Activated T-helper 17 cell treated with anti-CD3 and anti-CD28 coated beads, Interleukin-2, amount 50 U/mL, for 72 hours (primary cell): ENCODE measurements around the gene ADGRE3. TPM values are rescaled to one million over a fixed set of nuclear protein-coding genes. Genes with fewer than 3 reads are reported as not detected.

Experiments
- ATAC-seq: fragments of 150-1000 bp; cut with Tn5 transposase; replicated peaks from 2 replicates; pipeline ENCODE4 v1.10.0; 2021; ENCODE audit warnings: mild to moderate bottlenecking, moderate library complexity
- H3K27ac Mint-ChIP-seq: one replicate; pipeline ENCODE4 v1.8.0; 2022; ENCODE audit warnings: mixed read lengths
- H3K27me3 Mint-ChIP-seq: one replicate; pipeline ENCODE4 v1.8.0; 2022; ENCODE audit warnings: mixed read lengths
- H3K36me3 Mint-ChIP-seq: one replicate; pipeline ENCODE4 v1.8.0; 2022; ENCODE audit warnings: low read depth, mild to moderate bottlenecking, mixed read lengths
- H3K4me1 Mint-ChIP-seq: one replicate; pipeline ENCODE4 v1.8.0; 2022; ENCODE audit warnings: mixed read lengths
- H3K4me3 Mint-ChIP-seq: one replicate; pipeline ENCODE4 v1.8.0; 2022; ENCODE audit warnings: mild to moderate bottlenecking, mixed read lengths
- H3K9me3 Mint-ChIP-seq: one replicate; pipeline ENCODE4 v1.8.0; 2022; ENCODE audit warnings: mixed read lengths
- total RNA-seq, 2 donors: library from RNA; stranded (reverse); gene quantifications; one replicate each; pipeline ENCODE4 v1.2.3, GENCODE V29; 2022

The ADGRE3 gene
- total RNA-seq, 2 donors from 2014 or later = not detected

GRCh38 chr19:14682084-14682483 is 7.4 kb upstream of the ADGRE3 start:
- ATAC-seq = no peak
- Mint-ChIP-seq H3K36me3 (no peaks in the 10 kb centered on the region), H3K4me1 (peaks cover 15% of the 10 kb centered on the region), H3K9me3 (no peaks in the 10 kb centered on the region), H3K4me3 (no peak overlapping the region), H3K27me3 (no peaks in the 10 kb centered on the region), H3K27ac (no peak overlapping the region)

GRCh38 chr19:14678199-14678598 is 3.6 kb upstream of the ADGRE3 start:
- H3K36me3 Mint-ChIP-seq = no peaks in the 10 kb centered on the region
- no peak overlapping the region for H3K27ac Mint-ChIP-seq
- H3K9me3 Mint-ChIP-seq = no peaks in the 10 kb centered on the region
- H3K4me1 Mint-ChIP-seq = peaks cover 9% of the 10 kb centered on the region
- no peak overlapping the region for H3K4me3 Mint-ChIP-seq
- no peaks in the 10 kb centered on the region for H3K27me3 Mint-ChIP-seq
- peak; percentile 13 for ATAC-seq

- no peaks in the 10 kb centered on the region for H3K9me3 Mint-ChIP-seq
- H3K27me3 Mint-ChIP-seq = no peaks in the 10 kb centered on the region
- no peak overlapping the region for H3K4me3 Mint-ChIP-seq
- ATAC-seq = peak; percentile 88
- peaks cover 10% of the 10 kb centered on the region for H3K4me1 Mint-ChIP-seq
- no peak overlapping the region for H3K27ac Mint-ChIP-seq
- H3K36me3 Mint-ChIP-seq = no peaks in the 10 kb centered on the region
Measured at GRCh38 chr19:14677464-14677863, 2.8 kb upstream of the ADGRE3 start.

- Mint-ChIP-seq H3K27ac (no peak overlapping the region), H3K4me1 (peaks cover 9% of the 10 kb centered on the region), H3K27me3 (no peaks in the 10 kb centered on the region), H3K36me3 (no peaks in the 10 kb centered on the region), H3K9me3 (no peaks in the 10 kb centered on the region), H3K4me3 (no peak overlapping the region)
- ATAC-seq = no peak
Measured at GRCh38 chr19:14676762-14677161, 2.1 kb upstream of the ADGRE3 start.

- Mint-ChIP-seq H3K36me3 (no peaks in the 10 kb centered on the region), H3K27ac (peak overlapping the region; percentile 79), H3K27me3 (no peaks in the 10 kb centered on the region), H3K4me1 (peaks cover 15% of the 10 kb centered on the region), H3K9me3 (peaks cover 6% of the 10 kb centered on the region), H3K4me3 (peak overlapping the region; percentile 54)
- no peak for ATAC-seq
Measured at GRCh38 chr19:14673088-14673487, 1.6 kb downstream of the ADGRE3 start.

GRCh38 chr19:14672188-14672872 is 2.3 kb downstream of the ADGRE3 start:
- ATAC-seq = peak; percentile 46

GRCh38 chr19:14670408-14670807 is 4.2 kb downstream of the ADGRE3 start:
- Mint-ChIP-seq H3K9me3 (peaks cover 6% of the 10 kb centered on the region), H3K27me3 (no peaks in the 10 kb centered on the region), H3K4me1 (peaks cover 20% of the 10 kb centered on the region), H3K4me3 (no peak overlapping the region), H3K27ac (no peak overlapping the region), H3K36me3 (no peaks in the 10 kb centered on the region)
- ATAC-seq = no peak

More at GRCh38 chr19:14672188-14672872, 2.3 kb downstream of the ADGRE3 start:
- peak overlapping the region; percentile 54 for H3K4me3 Mint-ChIP-seq
- no peaks in the 10 kb centered on the region for H3K27me3 Mint-ChIP-seq
- H3K36me3 Mint-ChIP-seq = no peaks in the 10 kb centered on the region
- H3K27ac Mint-ChIP-seq = peak overlapping the region; percentile 79
- peaks cover 15% of the 10 kb centered on the region for H3K4me1 Mint-ChIP-seq
- H3K9me3 Mint-ChIP-seq = peaks cover 6% of the 10 kb centered on the region

GRCh38 chr19:14669940-14670339 is 4.7 kb downstream of the ADGRE3 start:
- no peaks in the 10 kb centered on the region for H3K36me3 Mint-ChIP-seq
- ATAC-seq = no peak
- H3K27ac Mint-ChIP-seq = no peak overlapping the region
- peaks cover 20% of the 10 kb centered on the region for H3K4me1 Mint-ChIP-seq
- no peaks in the 10 kb centered on the region for H3K27me3 Mint-ChIP-seq
- peaks cover 6% of the 10 kb centered on the region for H3K9me3 Mint-ChIP-seq
- H3K4me3 Mint-ChIP-seq = no peak overlapping the region

GRCh38 chr19:14661372-14661924 is 13.2 kb downstream of the ADGRE3 start:
- Mint-ChIP-seq H3K36me3 (no peaks in the 10 kb centered on the region), H3K27me3 (no peaks in the 10 kb centered on the region), H3K4me3 (no peak overlapping the region), H3K9me3 (no peaks in the 10 kb centered on the region), H3K27ac (no peak overlapping the region), H3K4me1 (no peaks in the 10 kb centered on the region)
- ATAC-seq = no peak

GRCh38 chr19:14659874-14660489 is 14.7 kb downstream of the ADGRE3 start:
- Mint-ChIP-seq H3K36me3 (no peaks in the 10 kb centered on the region), H3K27ac (no peak overlapping the region), H3K4me1 (no peaks in the 10 kb centered on the region), H3K4me3 (no peak overlapping the region), H3K9me3 (no peaks in the 10 kb centered on the region), H3K27me3 (no peaks in the 10 kb centered on the region)
- no peak for ATAC-seq

GRCh38 chr19:14655726-14656125 is 18.9 kb downstream of the ADGRE3 start:
- Mint-ChIP-seq H3K9me3 (no peaks in the 10 kb centered on the region), H3K27ac (no peak overlapping the region), H3K4me1 (no peaks in the 10 kb centered on the region), H3K4me3 (no peak overlapping the region), H3K27me3 (peaks cover 7% of the 10 kb centered on the region), H3K36me3 (no peaks in the 10 kb centered on the region)
- no peak for ATAC-seq

GRCh38 chr19:14654786-14655560 is 19.7 kb downstream of the ADGRE3 start:
- Mint-ChIP-seq H3K27ac (no peak overlapping the region), H3K27me3 (peaks cover 13% of the 10 kb centered on the region), H3K9me3 (no peaks in the 10 kb centered on the region), H3K4me3 (no peak overlapping the region), H3K4me1 (no peaks in the 10 kb centered on the region), H3K36me3 (no peaks in the 10 kb centered on the region)
- no peak for ATAC-seq

GRCh38 chr19:14650161-14650560 is 24.5 kb downstream of the ADGRE3 start:
- Mint-ChIP-seq H3K27me3 (peaks cover 14% of the 10 kb centered on the region), H3K4me1 (no peaks in the 10 kb centered on the region), H3K9me3 (no peaks in the 10 kb centered on the region), H3K27ac (no peak overlapping the region), H3K4me3 (no peak overlapping the region), H3K36me3 (no peaks in the 10 kb centered on the region)
- ATAC-seq = no peak

- peak overlapping the region; percentile 11 for H3K27ac Mint-ChIP-seq
- H3K4me3 Mint-ChIP-seq = no peak overlapping the region
- no peaks in the 10 kb centered on the region for H3K4me1 Mint-ChIP-seq
- H3K9me3 Mint-ChIP-seq = no peaks in the 10 kb centered on the region
- peaks cover 14% of the 10 kb centered on the region for H3K27me3 Mint-ChIP-seq
- ATAC-seq = no peak
- no peaks in the 10 kb centered on the region for H3K36me3 Mint-ChIP-seq
Measured at GRCh38 chr19:14649020-14649419, 25.6 kb downstream of the ADGRE3 start.
